NB4 (cell line): ENCODE results near the gene C2CD5.

ENCODE experiments used
- DNase-seq: peaks from one replicate; pipeline ENCODE4 v3.0.0; 2010; ENCODE audit warnings: low read depth
- H3K4me3 ChIP-seq: one replicate; pipeline ENCODE4 v1.5.1; 2011; ENCODE audit warnings: mild to moderate bottlenecking, low read depth, low read length, moderate library complexity
- CTCF ChIP-seq: IDR thresholded peaks from one replicate; pipeline ENCODE4 v1.5.1; 2012; ENCODE audit warnings: low read depth, low read length
- MAX ChIP-seq: IDR thresholded peaks from 2 replicates; pipeline ENCODE4 v1.6.1; 2011; ENCODE audit warnings: low read depth, low read length
- MYC ChIP-seq: IDR thresholded peaks from 2 replicates; pipeline ENCODE4 v1.6.1; 2011; ENCODE audit warnings: low read depth, low read length
- POLR2A ChIP-seq: IDR thresholded peaks from 2 replicates; pipeline ENCODE4 v1.6.1; 2011; ENCODE audit warnings: mild to moderate bottlenecking; ENCODE audit not compliant: insufficient read length; ENCODE audit errors: extremely low read depth

The C2CD5 gene

GRCh38 chr12:22476133-22476532, 68.2 kb downstream of the C2CD5 start:
- DNase-seq: no peak
- TF ChIP-seq MYC (no peak), MAX (no peak), CTCF (no peak), POLR2A (no peak)
- H3K4me3 ChIP-seq: no peak overlapping the region

- TF ChIP-seq MYC: no peak
- TF ChIP-seq POLR2A: no peak
- no peak for TF ChIP-seq MAX
- no peak for TF ChIP-seq CTCF
- no peak for DNase-seq
- H3K4me3 ChIP-seq: no peak overlapping the region
These were observed 69.2 kb downstream of the C2CD5 start for GRCh38 chr12:22474970-22475720.

- no peak overlapping the region for H3K4me3 ChIP-seq
These were observed 71.1 kb downstream of the C2CD5 start for GRCh38 chr12:22473212-22473611.

GRCh38 chr12:22467190-22467589, 77.2 kb downstream of the C2CD5 start:
- no peak overlapping the region for H3K4me3 ChIP-seq
- TF ChIP-seq MAX (no peak), POLR2A (no peak), CTCF (no peak), MYC (no peak)
- DNase-seq: no peak

More at GRCh38 chr12:22473212-22473611, 71.1 kb downstream of the C2CD5 start:
- DNase-seq: peak; percentile 24
- TF ChIP-seq POLR2A (no peak), CTCF (no peak), MAX (no peak), MYC (no peak)

- H3K4me3 ChIP-seq: no peak overlapping the region
- DNase-seq: no peak
- TF ChIP-seq POLR2A (no peak), CTCF (no peak), MAX (no peak), MYC (no peak)
These were observed 81.0 kb downstream of the C2CD5 start for GRCh38 chr12:22463306-22463705.
